22Rv1 (cell line): ENCODE data around the gene C11orf58.

Experiments used
- CTCF ChIP-seq: fragments of 450-650 bp; IDR thresholded peaks from 2 replicates; pipeline ENCODE4 v1.5.1; 2017; ENCODE audit warnings: mild to moderate bottlenecking
- ZFX ChIP-seq: fragments of 450-650 bp; IDR thresholded peaks from 2 replicates; pipeline ENCODE4 v1.6.1; 2017; ENCODE audit warnings: antibody characterized with exemption, borderline replicate concordance

- TF ChIP-seq CTCF (no peak), ZFX (no peak)
Observed at GRCh38 chr11:16795146-16795545, 56.7 kb downstream of the C11orf58 start.
